Activated CD4-positive, alpha-beta T cell treated with anti-CD3 and anti-CD28 coated beads, Interleukin-2, amount 50 U/mL, for 24 hours (primary cell): Measurements from ENCODE around the gene ADAMTSL1.

Source experiments
- DNase-seq, 2 donors: peaks; one replicate each; pipeline ENCODE4 v3.0.0-alpha.2; 2020; ENCODE audit warnings: low read depth in 1 of 2, low spot score in 1 of 2

Gene ADAMTSL1

DNA sequence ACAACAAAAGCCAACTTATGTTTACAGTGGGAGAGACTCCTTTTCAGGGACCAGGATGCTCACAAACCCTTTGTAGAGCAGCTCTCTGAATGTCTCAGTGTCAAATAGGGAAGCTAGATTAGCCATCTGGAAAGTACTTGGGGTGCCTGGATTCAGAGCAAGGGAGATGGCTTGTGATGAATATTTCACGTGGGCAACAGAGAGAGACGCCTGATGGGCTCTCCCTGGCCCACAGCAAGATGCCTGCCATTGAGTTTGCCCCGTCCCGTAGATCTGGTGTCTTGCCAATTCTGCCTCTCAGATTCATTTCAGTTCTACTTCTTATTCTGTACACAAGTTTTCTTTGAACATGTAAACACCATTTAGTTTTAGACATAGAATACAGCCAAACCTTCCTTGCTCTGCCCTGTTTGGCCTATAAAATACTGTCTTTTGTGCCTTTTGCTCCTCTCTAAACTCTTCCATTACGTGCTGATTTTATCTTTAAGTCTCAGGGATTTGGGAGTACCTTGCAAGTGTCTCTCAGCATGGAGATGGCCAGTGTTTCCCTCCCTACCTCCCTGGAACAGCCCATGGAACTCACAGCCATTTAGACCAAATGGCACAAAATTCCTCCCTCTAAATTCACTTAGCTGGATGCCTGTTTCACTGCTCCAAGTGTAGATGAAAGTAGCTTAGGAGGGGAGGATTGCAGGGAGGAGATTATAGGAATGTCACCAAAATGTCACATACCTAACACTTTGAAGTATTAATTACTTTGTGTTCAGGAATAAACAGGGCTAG is 324.7 kb downstream of the ADAMTSL1 start:
- no peak for DNase-seq

DNA sequence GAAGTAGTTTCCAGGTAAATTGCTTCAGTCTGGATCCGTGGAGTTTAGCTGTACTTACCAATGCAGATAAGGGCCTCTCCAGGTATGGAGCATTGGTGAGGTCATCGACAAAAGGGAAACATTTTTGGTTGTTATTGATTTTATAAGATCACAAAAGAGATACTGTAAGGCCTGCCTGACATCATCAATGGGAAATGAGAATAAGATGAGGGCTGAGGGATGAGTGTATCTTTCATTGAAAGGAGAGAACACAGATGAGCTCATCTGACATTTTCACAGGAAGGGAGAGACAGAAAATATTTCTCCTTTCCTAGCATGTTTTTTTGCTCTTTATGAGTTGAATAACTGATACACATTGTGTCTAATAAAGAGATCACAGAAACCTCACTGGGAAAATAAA is 325.5 kb downstream of the ADAMTSL1 start:
- DNase-seq = no peak

GRCh38 chr9:18800579-18800978 is 326.6 kb downstream of the ADAMTSL1 start:
- DNase-seq = no peak

- no peak for DNase-seq
Measured at GRCh38 chr9:18805386-18805785, 331.4 kb downstream of the ADAMTSL1 start.

DNA sequence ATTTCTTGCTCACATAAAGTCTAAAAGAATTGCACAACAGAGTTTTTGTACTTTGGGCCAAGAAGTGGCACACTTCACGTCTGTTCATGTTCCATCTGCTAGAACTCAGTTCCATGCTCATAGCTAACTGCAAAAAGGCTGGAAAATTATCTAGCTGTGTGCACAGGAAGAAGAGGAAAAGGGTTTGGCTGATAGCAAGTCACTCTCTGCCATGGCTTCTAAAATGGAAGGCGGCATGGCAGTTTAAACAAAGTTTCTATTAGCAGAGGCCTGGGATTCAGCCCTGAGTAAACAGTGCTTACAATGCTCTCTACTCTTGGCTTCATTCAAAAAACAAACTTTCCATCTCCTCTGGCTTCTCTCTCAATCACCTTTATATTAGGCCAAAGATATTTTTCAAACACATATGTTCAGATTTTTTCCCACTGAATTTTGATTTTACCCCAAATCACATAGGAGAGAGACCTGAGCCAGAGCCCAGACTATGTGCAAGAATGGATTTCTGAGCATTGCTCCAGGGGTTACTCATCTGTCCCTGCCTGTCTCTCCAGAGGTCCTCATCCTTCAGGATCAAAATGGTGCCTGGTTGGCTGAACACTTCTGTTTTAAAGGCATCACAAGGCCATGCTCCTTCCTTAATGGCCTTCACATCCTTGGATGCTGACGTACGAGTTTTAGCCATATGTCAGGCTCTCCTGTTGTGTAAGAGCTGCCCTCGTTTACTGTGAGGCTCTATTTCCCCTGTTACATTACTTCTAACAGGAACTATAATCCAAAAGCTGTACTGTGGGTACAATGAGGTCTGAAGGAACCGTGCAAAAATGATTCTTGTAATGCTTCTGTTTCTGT is 332.5 kb downstream of the ADAMTSL1 start:
- DNase-seq = no peak

GRCh38 chr9:18810581-18810980 is 336.6 kb downstream of the ADAMTSL1 start:
- no peak for DNase-seq

- no peak for DNase-seq
Measured at GRCh38 chr9:18811171-18811570, 337.2 kb downstream of the ADAMTSL1 start.

DNA sequence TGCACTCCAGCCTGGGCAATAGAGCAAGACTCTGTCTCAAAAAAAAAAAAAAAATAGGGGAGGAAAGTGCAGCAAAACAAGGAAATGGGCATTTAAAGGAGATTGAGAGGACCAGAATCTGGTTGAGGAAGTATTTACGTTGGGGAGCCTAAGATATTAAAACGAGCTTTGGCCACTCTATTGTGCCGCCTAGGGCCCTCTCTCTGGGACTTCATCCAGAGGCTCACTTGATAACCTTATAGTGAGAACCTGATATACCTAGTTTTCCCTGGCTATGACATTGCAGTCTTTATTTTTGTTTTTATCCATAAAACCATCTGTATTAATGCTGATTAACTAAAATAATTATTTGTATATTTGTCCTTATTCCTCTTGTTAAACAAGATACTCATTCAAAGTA is 345.5 kb downstream of the ADAMTSL1 start:
- no peak for DNase-seq

GRCh38 chr9:18820566-18821095 is 346.7 kb downstream of the ADAMTSL1 start:
- DNase-seq = no peak

- no peak for DNase-seq
Measured at GRCh38 chr9:18821788-18822187, 347.8 kb downstream of the ADAMTSL1 start.

GRCh38 chr9:18822850-18823249 is 348.9 kb downstream of the ADAMTSL1 start:
- DNase-seq = no peak

DNA sequence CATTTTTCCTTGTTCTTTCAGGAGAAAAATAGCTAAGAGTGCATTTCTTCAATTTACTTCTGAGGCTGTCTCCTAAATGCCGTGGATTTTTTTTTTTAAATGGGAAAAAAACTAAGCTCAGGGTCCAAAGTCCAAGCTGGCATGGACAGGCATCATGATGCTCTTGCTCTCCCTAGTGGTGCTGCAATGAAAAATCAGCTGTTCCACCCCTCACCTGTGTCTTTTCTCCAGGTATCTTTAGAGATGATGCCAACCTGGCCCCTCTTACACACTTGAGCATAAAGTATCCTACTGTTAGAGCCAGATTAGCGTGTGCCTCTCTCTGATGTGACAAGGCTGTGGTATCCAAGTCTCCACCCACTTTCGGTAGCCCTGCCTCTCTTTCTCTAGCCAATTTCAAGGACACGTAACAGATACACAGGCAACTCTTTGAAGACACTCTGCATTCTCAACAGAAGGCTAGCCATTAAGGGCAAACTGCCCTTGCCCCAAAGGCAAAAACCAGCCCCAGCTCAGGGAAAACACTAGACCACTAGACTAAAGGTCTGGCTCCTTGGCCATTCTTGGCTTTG is 350.2 kb downstream of the ADAMTSL1 start:
- DNase-seq = no peak

DNA sequence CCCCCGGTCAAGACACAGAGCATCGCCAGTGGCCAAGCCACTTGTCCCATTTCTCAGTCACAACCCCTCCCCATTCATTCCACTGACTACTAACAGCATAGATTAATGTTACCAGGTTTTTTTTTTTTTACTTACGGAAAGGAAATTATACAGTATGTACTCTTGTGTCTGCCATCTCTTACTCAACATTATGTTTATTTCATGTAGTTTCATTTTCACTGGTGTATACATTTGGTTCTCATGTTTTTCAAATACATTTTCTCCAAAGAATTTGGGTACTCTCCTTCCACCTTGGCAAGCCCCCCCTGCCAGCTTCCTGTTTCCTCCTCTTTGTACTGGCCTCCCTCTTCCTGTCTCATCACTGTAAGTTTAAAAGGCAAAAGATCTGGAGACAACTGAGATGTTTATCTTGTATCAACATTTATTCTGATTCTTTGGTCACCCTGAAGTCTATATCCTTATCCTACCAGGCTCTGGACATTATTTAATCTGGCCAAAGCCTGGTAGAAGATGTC is 351.8 kb downstream of the ADAMTSL1 start:
- no peak for DNase-seq

GRCh38 chr9:18826248-18826647 is 352.3 kb downstream of the ADAMTSL1 start:
- DNase-seq = no peak

DNA sequence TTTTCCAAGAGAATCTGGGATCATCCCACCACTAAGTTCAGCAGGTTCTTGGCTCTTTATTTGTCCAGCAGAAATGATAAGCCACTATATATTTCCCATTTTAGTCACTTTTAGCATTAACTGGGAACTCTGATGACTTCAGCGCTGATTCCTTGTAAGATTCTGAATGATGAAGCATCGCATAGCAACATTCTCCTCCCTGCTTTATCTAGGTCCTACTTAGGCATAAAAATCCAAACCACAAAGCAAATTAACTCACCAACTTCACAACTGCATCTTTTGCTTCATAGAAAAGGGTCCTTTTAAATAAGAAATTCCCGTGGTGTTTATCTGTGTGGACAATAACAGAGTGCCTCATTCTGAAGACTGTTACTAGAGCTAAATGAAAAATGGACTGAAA is 355.1 kb downstream of the ADAMTSL1 start:
- no peak for DNase-seq

- no peak for DNase-seq
Measured at GRCh38 chr9:18829873-18830272, 355.9 kb downstream of the ADAMTSL1 start.

- no peak for DNase-seq
Measured at GRCh38 chr9:18834740-18835361, 360.9 kb downstream of the ADAMTSL1 start.

DNA sequence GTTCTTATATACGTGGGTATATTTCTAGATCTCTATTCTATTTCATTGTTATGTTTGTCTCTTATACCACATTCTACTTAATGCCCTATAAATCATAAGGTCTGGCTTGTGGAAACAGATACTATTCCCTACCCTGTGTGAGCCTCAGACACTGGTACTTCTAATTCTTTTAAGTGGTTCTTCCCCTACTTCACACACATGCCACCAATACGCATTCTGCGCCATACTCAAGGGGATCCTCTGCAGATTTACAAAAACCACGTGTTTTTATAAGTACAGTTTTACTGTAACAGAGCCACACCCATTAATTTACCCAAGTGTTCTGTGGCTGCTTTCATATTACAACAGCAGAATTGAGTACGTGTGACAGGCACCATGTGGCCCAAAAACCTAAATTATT is 363.4 kb downstream of the ADAMTSL1 start:
- DNase-seq = no peak

- DNase-seq = no peak
Measured at GRCh38 chr9:18847576-18848275, 373.8 kb downstream of the ADAMTSL1 start.

GRCh38 chr9:18848657-18849056 is 374.7 kb downstream of the ADAMTSL1 start:
- no peak for DNase-seq
